HL-60/S4 treated with retinoic acid at 250 ng/mL for 4 days and 3 days (cell line): Measurements from ENCODE around the gene CKAP2.
"Not testable (repeated sequence)": the region's sequence is repeated elsewhere in the genome, so short reads cannot be mapped to it uniquely, and the experiment has no call there.

Source experiments
- in situ Hi-C: fragments of 300-500 bp; cut with MboI; formaldehyde crosslinking; loops from 2 replicates; pipeline ENCODE4 v1.7.0; 2022; ENCODE audit warnings: low sequenced_read_pairs

CKAP2 gene

DNA sequence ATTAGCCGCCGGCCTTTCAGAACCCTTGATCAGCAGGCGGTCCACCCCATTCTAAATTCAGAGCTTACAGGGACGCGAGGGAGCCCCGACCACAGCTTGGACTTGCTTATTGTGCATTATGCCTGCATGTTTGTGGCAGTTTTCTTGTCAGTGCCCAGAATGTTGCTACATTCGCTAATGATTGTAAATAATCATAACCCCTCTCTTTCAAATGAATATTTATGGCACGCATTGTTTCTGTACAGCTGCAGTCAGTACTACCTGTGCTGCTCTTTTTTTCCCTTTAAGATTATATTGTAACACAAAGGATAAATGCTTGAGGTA lies 4.5 kb upstream of the CKAP2 start:
- in situ Hi-C loops = no loop called here

DNA sequence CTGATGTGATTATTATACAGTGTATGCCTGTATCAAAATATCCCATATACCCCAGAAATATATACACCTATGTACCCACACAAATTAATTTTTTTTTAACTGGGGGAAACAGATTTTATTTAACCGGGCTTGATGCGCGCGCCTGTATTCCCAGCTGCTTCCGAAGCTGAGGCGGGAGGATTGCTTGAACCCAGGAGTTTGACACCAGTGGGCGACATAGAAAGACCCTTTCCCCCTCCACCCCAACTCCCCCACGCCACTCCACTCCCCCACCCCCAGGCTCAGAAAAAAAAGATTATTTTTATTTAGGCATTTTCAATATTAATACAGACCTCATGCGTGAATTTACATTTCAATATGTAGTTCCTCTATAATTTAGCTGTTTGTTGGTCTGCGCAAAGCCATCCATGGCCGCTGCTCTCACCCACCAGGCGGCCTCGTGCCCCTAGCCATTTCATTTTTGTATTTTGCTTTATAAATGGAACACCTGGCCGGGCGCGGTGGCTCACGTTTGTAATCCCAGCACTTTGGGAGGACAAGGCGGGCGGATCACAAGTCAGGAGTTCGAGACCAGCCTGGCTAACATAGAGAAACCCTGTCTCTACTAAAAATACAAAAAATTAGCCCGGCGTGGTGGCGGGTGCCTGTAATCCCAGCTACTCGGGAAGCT lies 4.0 kb upstream of the CKAP2 start:
- in situ Hi-C loops = no loop called here

DNA sequence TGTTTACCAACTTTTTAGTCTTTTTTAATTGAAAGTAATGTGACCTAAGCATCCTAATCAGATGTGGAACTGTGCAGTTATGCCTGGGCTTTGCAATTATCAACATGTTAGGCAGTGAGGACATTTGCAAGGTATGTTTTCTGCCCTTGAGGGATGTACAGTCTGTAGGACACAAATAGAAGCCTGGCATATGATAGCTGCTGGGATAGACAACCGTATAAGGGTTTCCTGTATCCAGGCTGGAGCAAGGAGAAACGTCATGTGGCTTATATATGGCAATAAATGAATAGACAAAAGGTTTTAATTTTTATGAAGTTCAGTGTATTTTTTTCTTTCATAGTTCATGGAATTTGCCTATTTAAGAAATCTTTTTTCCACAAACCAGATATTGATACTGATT lies 2.8 kb upstream of the CKAP2 start:
- in situ Hi-C loops = no loop called here

DNA sequence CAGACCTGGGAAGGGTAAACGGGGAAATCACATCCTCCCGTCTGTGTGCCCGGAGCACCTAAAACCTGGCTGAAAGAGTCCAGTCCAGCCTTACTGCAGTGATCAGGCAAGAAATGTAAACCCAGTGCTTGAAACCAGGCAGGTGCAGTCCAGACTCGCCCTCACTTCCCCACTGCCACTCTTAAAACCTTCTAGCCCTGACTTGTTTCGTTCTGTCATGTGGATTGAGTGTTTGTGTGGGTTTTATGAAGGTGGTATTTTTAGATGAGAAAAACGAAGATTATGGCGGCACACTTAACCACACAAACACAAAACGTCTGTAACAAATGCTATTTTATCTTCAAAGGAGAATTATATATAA lies 839 bp upstream of the CKAP2 start:
- in situ Hi-C loops = no loop called here

DNA sequence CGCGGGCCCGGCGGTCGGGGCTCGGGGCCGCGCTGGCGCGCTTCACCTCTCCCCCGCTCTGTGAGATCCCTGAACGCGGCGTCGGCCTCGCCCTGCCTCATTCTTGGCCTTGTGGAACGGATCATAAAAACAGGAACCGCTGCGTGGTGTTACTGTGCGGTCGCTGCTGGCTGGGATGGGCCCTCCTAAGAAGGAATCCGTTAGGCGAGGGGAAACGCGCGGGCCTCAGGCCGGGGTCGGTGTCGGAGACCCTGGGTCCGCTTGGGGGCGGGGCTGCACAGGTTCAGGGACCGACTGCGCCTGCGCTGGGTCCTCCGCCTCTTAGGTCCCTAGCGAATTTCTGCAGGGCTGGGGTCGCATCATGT lies 381 bp downstream of the CKAP2 start:
- in situ Hi-C loops = no loop called here

DNA sequence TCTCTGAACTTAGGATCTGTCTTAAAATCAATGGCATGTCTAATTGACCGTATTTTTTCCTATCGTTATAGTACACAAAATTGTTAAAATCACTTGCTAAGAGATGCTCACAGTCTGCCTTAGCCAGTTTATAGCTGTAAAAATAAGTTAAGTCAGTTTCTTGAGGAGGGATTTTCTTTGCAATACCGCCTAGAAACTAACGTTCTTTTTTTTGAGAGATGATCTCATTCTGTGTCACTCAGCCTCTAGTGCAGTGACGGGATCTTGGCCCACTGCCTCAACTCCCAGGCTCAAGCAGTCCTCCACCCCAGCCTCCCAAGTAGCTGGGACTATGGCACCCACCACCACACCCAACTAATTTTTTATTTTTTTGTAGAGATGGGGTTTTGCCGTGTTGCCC lies 4.4 kb downstream of the CKAP2 start:
- in situ Hi-C loops = no loop called here

DNA sequence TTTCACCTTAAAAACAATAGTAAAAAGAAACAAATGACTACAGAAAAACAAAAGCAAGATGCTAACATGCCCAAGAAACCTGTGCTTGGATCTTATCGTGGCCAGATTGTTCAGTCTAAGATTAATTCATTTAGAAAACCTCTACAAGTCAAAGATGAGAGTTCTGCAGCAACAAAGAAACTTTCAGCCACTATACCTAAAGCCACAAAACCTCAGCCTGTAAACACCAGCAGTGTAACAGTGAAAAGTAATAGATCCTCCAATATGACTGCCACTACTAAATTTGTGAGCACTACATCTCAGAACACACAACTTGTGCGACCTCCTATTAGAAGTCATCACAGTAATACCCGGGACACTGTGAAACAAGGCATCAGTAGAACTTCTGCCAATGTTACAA lies 6.0 kb downstream of the CKAP2 start:
- in situ Hi-C loops = no loop called here

DNA sequence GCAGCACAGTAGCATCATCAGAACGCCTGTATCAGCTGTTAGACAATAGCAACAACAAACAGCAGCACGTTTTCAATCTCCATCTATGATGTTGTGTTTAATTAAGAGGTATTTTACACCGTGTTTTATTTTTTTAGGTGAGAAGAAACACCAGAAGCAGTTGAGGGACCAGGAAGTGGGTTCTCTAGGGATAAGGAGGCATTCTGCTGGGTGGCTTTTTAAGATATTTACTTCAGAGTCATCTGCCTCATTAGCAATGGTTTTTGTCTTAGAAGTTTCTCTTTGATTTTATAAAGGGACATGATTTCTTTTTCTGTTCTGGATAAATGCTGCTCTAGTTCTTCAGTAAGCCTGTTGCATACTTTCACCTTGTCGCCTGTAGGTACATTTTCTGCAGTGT lies 8.2 kb downstream of the CKAP2 start:
- in situ Hi-C loops = no loop called here

DNA sequence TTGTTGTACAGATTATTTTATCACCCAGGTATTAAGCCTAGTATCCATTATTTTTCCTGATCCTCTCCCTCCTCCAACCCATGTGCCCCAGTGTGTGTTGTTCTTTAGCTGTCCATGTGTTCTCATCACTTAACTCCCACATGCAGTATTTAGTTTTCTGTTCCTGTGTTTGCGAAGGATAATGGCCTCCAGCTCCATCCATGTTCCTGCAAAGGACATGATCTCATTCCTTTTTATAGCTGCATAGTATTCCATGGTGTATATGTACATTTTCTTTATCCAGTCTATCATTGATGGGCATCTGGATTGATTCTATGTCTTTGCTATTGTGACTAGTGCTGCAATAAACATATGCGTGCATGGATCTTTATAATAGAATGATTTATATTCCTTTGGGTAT lies 13.2 kb downstream of the CKAP2 start:
- in situ Hi-C loops = not testable (repeated sequence)

DNA sequence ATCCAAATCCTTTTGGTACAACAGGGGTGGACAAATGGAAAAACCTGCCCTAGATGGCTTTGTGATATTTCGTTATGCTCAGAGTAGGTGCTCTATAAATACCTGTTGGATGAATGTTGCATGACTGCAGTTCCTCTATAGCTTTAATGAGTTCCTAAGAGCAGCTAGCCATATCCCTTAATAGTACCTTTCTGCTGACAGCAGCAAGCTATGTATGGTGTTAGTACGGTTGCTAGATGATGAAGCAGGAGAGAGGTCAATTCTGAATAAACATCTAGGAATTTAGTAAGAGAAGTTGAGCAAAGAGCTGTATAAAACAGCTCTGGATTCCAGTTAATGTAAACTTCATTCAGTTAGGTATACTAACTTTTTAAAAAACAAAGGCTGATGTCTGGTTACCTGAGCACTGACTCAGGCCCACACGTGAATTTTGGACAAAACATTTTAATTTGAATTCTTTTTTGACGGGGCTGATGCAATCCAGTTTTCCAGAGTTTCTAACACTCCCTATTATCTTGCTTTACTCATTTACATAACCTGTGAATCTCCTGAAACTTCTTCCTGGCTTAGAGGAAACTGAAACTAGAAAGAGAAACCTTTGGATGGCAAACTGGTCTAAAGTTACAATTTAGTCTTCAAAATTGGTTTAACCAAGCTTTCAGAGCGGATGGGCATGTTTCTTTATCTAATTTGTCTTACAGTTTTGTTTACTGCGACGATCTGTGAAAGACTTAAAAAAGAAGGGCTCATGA lies 25.6 kb downstream of the CKAP2 start:
- in situ Hi-C loops = not testable (repeated sequence)

DNA sequence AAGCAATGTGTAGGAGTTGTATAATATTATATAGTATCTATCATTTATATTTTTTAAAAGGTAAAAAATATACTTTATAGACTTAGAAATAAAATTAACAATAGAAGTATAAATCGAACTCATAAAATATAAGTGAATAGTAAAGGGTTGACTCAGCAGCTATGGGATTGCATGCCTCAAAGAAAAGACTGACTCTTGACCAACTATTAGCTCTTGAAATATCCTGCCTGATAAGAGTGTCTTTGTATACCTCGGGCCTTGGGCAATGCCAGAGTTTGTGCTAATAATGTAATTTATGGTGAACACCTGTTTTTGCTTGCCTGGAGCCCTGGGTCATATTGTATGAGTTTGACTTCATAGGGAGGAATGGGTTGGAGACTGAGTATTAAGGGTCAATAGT lies 31.8 kb downstream of the CKAP2 start:
- in situ Hi-C loops = not testable (repeated sequence)

DNA sequence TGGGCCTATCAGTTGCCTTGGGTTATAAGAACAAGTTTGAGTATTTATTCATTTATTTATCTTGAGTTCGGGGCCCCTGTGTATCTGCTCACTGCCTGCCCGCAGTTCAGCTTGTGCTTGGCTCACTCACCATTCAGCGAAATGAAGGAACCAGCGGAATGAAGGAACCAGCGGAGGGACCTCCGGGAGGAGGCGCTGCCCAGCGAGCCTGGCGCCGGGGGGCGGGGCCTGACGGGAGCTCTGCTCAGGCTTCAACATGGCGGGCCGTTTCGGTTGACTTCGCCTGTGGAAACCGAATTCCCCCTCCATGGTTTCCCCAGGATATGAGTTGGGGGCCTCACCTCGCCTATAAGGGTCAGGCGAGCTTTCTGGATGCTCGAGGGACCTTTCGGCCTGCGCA lies 33.5 kb downstream of the CKAP2 start:
- in situ Hi-C loops = not testable (repeated sequence)

DNA sequence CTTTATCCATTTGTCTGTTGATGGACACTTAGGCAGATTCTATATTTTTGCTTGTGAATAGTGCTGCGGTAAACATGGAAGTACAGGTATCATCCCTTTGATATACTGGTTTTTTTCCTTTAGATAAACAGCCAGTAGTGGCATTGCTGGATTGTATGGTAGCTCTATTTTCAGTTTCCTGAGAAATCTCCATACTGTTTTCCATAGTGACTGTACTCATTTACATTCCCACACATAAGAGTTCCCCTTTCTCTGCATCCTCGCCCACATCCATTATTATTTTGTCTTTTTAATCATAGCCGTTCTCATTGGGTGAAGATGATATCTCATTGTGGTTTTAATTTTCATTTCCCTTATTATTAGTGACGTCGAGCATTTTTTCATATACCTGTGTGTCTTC lies 35.7 kb downstream of the CKAP2 start:
- in situ Hi-C loops = not testable (repeated sequence)

DNA sequence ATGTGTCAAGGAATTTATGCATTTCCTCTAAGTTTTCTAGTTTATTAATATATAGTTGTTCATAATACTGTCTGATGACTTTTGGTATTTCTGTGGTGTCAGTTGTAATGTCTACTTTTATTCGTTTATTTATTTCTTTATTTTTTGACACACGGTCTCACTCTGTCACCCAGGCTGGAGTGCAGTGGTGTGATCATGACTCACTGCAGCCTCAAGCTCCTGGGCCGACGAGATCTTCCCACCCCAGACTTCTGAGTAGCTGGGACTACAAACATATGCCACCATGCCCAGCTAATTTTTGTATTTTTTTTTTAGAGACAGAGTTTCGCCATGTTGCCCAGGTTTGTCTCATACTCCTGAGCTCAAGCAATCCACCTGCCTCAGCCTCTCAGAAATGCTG lies 39.0 kb downstream of the CKAP2 start:
- in situ Hi-C loops = not testable (repeated sequence)

DNA sequence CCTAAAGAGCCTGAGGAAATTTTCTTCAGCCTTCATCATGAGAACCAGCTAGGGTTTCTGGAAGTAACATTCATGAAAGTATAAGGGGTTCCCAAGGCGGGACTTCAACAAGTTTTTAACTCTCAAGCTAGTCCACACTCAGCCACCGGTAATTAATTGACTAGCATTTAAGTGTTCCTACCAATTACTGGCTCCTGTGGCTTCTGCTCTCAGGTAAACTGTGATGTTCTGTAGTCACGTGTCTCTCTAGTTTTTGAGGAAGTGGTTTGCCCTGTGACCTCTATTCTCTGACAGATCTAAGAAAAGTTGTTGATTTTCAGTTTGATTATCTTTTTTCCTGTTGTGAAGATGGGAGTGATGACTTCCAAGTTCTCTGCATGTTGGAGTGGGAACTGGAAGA lies 42.7 kb downstream of the CKAP2 start:
- in situ Hi-C loops = not testable (repeated sequence)

DNA sequence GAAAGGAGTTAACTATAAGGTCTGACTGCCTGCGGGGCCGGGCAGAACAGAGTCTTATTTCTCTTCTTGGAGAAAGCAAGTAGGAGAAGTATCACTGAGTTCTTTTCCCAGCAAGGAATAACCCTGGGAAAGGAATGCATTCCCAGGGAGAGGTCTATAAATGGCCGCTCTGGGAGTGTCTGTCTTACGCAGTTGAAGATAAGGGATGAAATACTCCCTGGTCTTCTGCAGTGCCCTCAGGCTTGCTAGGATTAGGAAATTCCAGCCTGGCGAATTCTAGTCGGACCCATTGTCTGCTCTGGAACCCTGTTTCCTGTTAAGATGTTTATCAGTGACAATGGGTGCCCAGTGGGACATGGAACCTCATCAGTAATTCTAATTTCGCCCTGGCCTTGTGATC lies 47.0 kb downstream of the CKAP2 start:
- in situ Hi-C loops = not testable (repeated sequence)

DNA sequence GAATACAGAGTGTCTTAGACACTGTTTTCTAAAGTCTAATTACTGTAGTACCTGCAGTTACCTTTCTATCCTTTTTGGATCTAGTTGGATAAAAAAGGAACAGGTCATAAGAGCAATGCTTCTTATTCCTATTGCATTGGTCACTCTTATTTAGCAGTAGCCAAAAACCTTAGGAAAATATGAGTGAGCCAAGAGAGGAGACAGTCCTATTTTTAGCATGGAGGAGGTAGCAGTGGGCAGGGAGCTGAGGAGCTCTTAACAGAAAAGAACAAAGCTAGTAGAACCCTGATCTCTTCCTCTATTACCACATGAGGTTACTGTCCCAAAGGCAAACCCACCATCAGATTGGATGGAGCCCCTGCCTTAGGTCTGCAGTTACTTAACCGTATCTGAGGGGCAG lies 50.6 kb downstream of the CKAP2 start:
- in situ Hi-C loops = not testable (repeated sequence)

DNA sequence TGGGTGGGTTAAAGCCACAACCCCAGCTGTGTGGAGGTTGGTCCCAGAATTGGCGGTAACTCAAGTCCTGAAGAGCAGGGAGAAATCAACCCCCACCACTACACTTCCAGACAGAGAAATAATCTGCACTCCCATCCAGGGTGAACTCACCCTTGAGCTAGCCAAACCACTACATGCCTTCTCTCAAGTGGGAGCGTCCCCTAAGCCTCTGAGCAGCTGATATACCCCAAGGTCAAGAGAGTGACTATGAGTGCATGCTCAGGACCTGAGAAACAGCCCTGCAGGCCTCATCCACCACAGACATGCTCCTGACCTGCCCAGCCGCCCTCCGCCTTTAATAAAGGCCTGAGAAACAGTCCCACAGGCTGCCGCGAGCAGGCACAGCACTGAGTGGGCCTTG lies 54.3 kb downstream of the CKAP2 start:
- in situ Hi-C loops = not testable (repeated sequence)

DNA sequence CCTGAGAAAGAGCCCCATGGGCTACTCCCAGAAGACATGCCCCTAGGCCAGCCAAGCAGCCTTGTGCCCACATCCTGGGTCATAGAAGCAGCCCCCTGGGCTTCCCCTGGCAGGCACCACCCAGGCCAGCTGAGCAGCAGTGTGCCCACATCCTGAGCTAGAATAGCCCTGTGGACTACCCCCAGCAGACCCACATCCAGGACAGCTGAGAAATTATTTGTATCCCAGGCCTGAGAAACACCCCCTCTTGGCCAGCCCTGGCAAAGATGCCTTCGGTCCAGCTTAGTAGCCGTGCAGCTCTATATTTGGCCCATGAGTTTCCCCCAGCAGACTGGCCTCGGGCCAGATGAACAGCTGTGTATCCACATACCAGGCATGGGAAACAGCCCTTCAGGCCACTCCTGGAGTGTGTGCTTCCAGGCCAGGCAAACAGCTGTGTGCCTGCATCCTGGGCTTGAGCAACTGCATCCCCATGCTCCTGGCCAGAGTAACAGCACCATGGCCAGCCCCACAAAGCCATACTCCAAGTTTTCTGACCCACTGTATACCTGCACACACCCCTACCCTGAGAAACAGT lies 55.0 kb downstream of the CKAP2 start:
- in situ Hi-C loops = not testable (repeated sequence)

DNA sequence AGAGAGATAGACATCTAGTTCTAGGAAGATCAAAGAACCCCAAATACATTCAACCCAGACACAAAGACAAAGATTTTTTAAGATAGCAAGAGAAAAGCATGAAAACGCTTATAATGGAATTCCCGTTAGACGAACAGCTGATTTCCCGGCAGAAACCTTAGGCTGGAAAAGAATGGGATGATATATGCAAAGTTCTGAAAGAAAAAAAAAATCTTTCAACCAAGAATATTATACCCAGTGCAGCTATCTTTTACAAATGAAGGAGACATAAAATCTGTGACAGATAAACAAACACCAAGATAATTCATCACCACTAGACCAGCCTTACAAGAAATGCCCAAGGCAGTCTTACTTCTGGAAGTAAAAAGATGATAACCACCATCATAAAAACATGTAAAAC lies 56.3 kb downstream of the CKAP2 start:
- in situ Hi-C loops = not testable (repeated sequence)

DNA sequence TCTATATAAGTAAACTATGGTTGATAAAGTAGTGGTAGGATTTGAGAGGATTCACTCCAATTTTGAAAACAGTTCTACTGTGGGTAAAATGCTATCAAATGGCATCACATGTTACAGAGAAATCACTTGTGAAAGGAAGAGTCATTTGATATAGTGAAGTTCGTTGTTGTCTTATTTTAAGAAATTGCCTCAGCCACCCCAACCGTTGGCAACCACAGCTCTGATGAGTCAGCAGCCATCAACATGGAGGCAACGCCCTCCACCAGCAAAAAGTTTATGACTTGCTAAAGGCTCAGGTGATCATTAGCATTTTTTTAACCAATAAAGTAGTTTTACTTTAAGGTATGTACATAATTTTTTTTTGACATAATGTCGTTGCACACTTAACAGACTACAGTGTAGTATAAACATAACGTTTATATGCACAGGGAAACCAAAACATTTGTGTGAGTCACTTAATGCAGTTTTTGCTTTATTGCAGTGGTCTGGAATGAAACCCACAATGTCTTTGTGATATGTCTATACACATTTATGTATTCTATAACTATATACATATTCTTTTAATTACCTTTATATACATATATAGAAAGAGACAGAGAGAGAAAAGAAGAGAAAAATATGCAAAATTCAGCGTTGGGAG lies 58.8 kb downstream of the CKAP2 start:
- in situ Hi-C loops = not testable (repeated sequence)

DNA sequence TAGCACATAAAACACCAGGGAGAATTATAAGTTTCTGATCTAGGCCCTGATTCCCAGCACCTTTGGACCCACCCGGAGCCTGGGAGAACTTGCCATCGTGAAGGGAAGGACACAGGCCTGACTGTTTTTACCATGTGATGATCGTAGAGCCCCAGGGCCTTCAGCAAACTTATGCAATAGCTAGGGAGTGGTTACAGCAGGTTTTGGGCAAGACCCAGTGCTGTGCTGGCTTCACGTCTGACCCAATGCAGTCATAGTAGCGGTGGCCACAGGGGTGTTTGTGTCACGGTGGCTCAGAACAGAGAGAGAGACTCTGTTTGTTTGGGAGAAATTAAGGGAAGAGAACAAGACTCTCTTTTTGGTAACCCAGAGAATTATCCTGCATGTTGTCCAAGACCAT lies 68.0 kb downstream of the CKAP2 start:
- in situ Hi-C loops = not testable (repeated sequence)
